ENCODE results near the gene KCNH2.

Gene KCNH2

DNA sequence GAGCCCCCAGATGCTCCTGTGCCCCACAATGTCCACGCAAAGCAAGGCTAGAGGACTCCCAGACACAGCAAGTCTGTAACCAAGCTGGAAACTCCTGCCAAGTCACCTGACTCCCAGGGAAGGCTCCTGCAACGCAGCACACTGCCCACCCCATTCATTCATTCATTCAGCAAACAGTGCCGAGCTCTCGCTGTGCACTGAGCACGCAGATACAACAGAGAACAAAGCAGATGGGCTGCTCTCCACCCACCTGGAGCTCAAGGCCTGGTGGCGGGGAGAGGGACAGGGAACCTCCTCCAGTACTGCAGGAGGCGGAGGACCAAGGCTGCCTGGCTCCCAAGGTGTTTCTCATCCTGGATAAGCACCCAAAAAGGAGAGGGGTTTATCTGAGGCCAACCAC lies 8.6 kb downstream of the KCNH2 start:
- no peak for DNase-seq (ENCODE audit: low read depth)
- TF ChIP-seq, protein P1, sequence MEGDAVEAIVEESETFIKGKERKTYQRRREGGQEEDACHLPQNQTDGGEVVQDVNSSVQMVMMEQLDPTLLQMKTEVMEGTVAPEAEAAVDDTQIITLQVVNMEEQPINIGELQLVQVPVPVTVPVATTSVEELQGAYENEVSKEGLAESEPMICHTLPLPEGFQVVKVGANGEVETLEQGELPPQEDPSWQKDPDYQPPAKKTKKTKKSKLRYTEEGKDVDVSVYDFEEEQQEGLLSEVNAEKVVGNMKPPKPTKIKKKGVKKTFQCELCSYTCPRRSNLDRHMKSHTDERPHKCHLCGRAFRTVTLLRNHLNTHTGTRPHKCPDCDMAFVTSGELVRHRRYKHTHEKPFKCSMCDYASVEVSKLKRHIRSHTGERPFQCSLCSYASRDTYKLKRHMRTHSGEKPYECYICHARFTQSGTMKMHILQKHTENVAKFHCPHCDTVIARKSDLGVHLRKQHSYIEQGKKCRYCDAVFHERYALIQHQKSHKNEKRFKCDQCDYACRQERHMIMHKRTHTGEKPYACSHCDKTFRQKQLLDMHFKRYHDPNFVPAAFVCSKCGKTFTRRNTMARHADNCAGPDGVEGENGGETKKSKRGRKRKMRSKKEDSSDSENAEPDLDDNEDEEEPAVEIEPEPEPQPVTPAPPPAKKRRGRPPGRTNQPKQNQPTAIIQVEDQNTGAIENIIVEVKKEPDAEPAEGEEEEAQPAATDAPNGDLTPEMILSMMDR (IDR thresholded peaks at IDR 0.05; ENCODE audit: low read depth, low read length, missing control alignments) = no peak
- H3K4me3 ChIP-seq (ENCODE audit: low read depth, low read length) = no peak overlapping the region

DNA sequence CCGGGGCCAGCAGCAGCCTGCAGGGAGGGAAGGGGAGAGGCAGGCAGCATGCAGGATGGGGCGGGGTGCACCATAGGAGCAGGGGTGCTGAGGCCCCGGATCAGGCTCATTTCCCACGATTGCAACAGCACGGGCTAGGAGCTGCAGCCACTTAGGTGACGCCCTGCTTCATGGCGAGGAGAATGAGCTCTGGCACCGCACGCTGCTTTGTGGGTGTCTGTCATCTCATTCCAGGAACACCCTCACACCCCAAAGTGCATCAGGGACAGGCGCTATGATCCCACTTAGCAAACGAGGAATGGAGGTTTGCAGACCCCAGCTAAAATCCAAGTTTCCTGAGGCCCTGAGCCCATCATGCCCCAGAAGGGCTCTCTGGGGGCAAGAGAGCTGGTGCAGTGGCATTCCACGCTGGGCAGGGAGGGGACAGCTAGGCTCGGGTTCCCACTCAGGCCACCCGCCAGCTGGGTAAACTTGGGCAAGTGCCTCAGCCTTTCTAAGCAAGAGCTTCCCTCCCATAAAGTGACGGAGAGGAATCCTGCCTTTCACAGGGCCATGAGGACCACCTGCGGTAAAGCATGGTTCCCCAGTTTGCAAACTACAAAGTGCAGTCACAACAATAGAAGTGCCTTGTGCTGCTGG lies 9.3 kb downstream of the KCNH2 start:
- H3K4me3 ChIP-seq (ENCODE audit: low read depth, low read length) = no peak overlapping the region
- TF ChIP-seq, protein P1 (IDR thresholded peaks at IDR 0.05; ENCODE audit: low read depth, low read length, missing control alignments) = no peak
- no peak for DNase-seq (ENCODE audit: low read depth)

GRCh38 chr7:150968056-150968733 lies 9.9 kb downstream of the KCNH2 start:
- no peak for DNase-seq (ENCODE audit: low read depth)
- no peak overlapping the region for H3K4me3 ChIP-seq (ENCODE audit: low read depth, low read length)
- TF ChIP-seq, protein P1 (IDR thresholded peaks at IDR 0.05; ENCODE audit: low read depth, low read length, missing control alignments) = no peak

- no peak for DNase-seq (ENCODE audit: low read depth)
- no peak overlapping the region for H3K4me3 ChIP-seq (ENCODE audit: low read depth, low read length)
- TF ChIP-seq, protein P1 (IDR thresholded peaks at IDR 0.05; ENCODE audit: low read depth, low read length, missing control alignments) = no peak
These were observed 10.8 kb downstream of the KCNH2 start for GRCh38 chr7:150967349-150967748.

- TF ChIP-seq, protein P1 (IDR thresholded peaks at IDR 0.05; ENCODE audit: low read depth, low read length, missing control alignments) = no peak
- DNase-seq (ENCODE audit: low read depth) = no peak
- H3K4me3 ChIP-seq (ENCODE audit: low read depth, low read length) = no peak overlapping the region
These were observed 12.1 kb downstream of the KCNH2 start for GRCh38 chr7:150966002-150966401.

DNA sequence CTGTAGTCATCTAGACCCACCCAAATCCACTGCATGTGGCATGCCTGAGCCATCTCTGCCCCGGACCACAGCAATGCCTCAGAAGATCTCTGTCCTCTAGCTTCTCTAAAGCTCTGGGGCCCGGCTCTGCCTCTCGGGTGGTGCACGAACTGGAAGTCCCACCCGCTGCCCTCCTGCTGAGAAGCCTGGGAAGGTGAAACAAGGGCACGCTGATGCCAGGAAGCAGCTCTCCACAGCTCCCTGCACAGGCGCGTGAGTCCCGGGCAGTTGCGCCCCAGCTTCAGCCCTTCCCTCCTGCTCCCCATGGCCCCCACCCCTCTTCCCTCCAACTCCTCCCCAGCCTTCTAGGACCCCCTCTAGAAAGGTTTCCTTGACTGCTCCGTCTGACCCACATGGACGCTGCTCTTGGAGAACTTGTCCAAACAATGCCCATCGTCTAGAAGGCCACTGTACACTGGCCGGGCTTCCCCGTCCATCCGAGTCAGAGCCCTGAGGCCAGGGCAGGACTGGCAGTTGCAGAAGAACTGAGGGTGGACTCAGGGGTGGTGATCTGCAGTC lies 12.8 kb downstream of the KCNH2 start:
- H3K4me3 ChIP-seq (ENCODE audit: low read depth, low read length) = no peak overlapping the region
- DNase-seq (ENCODE audit: low read depth) = no peak
- TF ChIP-seq, protein P1 (IDR thresholded peaks at IDR 0.05; ENCODE audit: low read depth, low read length, missing control alignments) = no peak
